Left cardiac atrium (tissue), 4 donors: ENCODE measurements around the gene TMEM82. TPM values are rescaled to one million over a fixed set of nuclear protein-coding genes. Genes with fewer than 3 reads are reported as not detected.

ENCODE experiments used
- ATAC-seq, 2 donors: fragments of 200-7000 bp; cut with Tn5 transposase; one replicate each; pipeline ENCODE4 v1.9.1; 2020; ENCODE audit warnings: mild to moderate bottlenecking in 2 of 2, moderate library complexity in 2 of 2
- DNase-seq: peaks from one replicate; pipeline ENCODE4 v3.0.0-alpha.2; 2020
- intact Hi-C, 2 donors: fragments of 100-400 bp; cut with DNase I; formaldehyde crosslinking; loops; one replicate each; pipeline versions ENCODE4 v1.14.1 to v1.15.1; 2022 to 2023
- total RNA-seq, 2 donors: library from RNA; stranded (reverse); fragmentation: NEBNext Ultra II Directional; extraction: Animal tissue kit (Norgen Biotek cat#: 25700); gene quantifications; one replicate each; pipeline ENCODE4 v1.2.1, GENCODE V29; 2021
- donor health status: DM: no; HTN: yes; CAD: no.
- donor health status: DM: no; HTN: yes; CAD: no; lungs with severe emphysema.
- donor health status: DM: yes; HTN: yes; CAD: no.
- donor health status: Dilated cardiomyopathy.

The TMEM82 gene
- total RNA-seq, 2 donors from 2014 or later, result not detected

DNA sequence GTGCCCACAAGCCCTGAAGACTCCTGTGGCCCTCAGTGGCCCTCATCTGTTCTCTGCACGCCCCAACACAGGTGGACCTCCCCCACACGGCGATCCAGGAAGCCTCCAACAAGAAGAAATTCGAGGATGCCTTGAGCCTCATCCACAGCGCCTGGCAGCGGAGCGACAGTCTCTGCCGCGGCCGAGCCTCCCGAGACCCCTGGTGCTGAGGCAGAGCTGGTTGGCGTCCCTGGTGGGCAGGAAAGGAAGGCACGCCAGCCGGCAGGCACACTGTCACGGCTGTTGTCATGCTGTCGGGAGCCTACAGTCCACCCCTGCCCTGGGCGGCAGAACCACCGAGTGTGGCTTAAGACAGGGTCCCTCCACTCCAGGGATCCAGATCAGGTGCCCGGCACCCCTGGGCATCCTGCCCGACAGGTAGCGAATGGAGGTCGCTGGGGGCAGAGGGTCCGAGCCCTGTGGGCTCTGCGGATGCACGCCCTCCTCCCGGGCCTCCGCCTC, 8.5 kb upstream of the TMEM82 start:
- DNase-seq, result no peak
- intact Hi-C loops, result no loop called here
- no peak for ATAC-seq

DNA sequence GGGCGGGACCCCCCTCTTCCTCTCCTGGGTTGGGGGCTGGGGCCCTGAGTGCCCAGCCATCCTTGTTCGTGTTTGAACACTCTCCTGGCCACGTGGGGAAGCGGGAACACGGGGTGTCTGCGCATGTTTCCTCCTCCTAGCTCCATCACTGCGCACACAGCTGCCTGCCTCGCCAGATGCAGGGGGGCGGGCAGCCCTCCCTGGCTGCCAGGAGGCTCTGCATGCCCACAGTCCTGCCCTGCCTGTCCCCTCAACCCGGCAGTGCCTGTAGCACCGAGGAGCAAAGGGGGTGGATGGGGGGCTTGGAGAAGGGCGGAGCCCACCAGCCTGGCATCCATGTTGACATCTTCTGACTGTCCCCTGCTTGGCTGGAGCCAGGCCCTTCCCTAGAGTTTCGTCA, 8.0 kb upstream of the TMEM82 start:
- no peak for DNase-seq
- ATAC-seq, result no peak
- intact Hi-C loops, result no loop called here

DNA sequence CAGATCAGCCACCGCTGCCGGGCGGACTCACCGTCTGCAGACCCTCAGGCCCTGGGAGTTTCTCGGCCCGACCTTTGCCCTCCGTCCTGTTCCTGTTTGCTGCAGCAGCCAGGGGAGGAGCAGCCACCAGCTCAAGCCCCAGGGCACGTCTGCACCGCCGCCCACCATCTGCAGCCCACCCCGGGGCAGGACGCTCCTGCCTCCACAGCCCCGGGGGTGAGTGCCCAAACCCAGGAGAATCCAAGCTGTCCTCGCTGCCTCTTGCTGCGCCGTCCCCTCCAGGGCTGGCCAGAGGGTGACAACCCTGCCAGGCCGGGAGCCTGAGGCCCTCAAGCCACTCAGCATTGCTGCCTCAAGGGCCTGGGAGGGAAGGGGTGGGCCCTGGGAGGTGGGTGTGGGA, 7.4 kb upstream of the TMEM82 start:
- ATAC-seq, result no peak
- no peak for DNase-seq
- intact Hi-C loops, result no loop called here

DNA sequence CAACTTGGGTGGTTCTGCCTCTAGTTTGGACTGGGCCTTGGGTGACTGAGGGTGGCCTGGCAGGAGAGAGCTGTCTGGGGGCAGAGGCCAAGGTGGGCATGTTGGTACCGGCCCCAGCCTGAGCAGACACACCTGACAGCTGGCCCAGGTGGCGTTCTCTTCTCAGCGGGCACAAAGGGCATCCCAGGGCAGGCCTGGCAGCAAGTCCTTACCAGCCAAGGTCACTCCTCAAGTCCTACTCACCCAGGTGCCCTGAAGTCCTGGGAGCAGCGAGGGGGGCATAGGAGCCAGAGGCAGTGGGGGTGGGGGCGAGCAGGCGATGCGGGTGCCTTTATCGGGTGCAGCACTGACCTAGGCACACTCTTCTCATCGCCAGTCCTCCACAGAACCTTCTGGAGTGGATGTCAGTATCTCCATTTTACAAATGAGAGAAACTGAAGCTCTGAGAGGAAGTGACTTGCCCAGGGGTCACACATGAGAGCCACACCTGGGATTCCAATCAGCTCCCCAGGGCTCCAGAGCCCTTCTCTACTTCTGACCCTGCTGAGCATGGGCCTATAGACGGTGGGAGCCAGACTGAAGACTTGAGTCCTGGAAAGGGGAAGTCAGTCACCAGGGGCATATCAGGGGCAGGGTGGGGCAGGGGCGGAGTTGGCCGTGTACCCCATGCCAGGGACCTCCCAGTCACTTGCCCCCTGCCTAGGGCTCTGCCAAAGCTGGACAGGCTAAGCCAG, 6.8 kb upstream of the TMEM82 start:
- intact Hi-C loops, result no loop called here
- no peak for DNase-seq
- no peak for ATAC-seq

DNA sequence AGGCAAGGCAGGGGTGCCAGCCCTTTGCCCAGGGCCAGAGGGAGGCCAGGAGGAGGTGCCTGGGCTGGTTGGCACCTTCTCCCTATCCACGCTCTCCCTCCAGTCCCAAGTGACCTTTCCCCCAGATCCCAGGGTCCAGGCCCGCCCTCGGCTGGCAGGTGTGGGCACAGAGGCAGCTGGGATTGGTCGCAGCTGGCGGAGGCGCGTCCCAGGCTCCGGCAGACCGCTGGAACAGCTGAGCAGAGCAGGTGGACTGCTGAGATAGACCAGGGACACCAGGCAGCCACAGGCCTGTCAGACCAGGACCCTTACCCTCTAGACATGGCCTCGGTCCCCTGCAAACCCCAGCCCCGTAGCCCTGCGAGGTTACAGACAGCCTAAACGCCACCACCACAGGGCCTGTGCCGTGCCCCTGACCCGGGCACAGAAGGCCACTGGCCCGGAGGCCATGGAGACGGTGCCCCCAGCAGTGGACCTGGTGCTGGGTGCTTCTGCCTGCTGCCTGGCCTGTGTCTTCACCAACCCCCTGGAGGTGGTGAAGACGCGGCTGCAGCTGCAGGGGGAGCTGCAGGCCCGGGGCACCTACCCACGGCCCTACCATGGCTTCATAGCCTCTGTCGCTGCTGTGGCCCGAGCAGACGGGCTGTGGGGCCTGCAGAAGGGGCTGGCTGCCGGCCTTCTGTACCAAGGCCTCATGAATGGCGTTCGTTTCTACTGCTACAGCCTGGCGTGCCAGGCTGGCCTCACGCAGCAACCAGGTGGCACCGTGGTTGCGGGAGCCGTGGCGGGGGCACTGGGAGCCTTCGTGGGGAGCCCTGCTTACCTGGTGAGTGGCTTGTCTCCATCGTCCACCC, 6.0 kb upstream of the TMEM82 start, which contains the start of gene SLC25A34:
SLC25A34 (plus strand) TSS at position 221 of the 854 bp plus-strand sequence; CDS start at position 449, 228 bp downstream.
- peak; percentile 67 for DNase-seq
- ATAC-seq, result peak; percentile 69 to 81
- intact Hi-C loops, result no loop called here

DNA sequence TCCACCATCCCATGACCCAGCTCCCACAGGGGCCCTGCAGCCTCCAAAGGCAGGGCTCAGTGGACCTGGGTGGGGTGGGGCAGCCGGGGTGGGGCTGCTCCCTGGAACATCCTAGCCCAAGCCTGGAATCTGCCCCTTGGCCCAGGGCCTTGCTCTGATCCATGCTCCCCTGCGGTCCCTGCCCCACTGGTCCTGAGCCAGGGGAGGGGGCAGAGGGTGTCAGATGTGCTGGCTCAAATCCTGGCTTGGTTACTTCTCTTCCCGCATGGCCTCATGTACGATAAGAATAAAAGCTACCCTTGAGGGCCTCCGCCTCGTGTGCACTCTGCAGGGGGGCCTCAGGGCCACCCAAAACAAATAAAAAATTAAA, 5.4 kb upstream of the TMEM82 start:
- peak; percentile 1 to 4 for ATAC-seq

DNA sequence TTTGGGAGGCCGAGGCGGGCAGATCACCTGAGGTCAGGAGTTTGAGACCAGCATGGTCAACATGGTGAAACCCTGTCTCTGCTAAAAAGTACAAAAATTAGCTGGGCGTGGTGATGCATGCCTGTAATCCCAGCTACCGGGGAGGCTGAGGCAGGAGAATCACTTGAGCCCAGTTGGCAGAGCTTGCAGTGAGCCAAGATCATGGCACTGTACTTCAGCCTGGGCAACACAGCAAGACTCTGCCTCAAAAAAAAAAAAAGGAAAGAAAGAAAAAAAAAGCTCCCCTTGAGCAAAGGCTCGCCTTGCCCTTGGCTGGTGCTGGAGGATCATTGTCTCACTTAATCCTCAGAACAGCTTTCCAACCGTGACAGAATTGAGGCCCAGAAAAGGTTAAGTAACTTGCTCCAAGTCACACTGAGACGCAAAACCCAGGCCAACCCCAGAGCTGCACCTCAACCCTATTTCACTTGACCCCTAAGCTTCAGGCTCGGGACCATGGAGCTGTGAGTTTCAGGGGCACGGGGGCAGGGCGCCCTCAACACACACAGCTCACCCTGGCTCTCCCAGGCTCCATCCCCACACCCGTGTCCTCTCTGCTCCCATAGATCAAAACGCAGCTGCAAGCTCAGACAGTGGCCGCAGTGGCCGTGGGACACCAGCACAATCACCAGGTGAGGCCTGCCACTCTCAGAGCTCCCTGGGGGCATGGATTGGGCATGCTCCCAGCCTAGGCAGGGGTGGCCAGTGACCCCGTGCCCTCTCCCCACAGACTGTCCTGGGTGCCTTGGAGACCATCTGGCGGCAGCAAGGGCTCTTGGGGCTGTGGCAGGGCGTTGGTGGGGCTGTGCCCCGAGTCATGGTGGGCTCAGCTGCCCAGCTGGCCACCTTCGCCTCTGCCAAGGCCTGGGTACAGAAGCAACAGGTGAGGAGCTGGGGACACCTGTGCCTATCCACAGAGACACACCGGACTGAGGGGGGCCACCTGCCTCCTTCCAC, 4.7 kb upstream of the TMEM82 start:
- ATAC-seq, result no peak
- intact Hi-C loops, result no loop called here

More for the DNA sequence above, 5.4 kb upstream of the TMEM82 start:
- intact Hi-C loops, result no loop called here
- no peak for DNase-seq

DNA sequence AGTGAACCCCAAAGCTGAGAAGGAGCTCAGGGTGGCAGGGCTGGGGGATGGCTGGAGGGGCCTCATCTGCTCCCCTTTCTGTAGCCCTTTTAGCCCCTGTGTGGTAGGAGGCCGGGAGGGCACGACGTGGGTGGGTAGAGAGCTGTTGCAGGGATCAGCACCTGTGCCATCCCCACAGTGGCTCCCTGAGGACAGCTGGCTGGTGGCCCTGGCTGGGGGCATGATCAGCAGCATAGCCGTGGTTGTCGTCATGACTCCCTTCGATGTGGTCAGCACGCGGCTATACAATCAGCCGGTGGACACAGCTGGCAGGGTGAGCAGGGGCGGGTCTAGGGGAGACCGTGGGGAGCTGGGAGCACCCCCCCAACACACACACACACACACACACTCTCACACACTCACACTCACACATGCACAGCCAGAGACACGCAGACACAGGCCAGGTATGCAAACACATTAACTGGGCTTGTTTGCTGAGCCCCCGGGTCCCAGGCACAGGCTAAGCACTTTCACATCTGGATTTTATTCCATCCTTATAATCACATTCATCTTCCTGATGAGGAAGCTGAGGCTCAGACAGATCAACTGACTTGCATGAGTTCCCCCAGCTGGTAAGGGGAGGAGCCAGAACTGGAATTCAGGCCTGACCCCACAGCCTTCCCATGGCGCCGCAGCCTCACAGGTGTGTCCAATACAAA, 3.7 kb upstream of the TMEM82 start:
- intact Hi-C loops, result no loop called here
- DNase-seq (no peak), ATAC-seq (no peak)

More for the DNA sequence above, 4.7 kb upstream of the TMEM82 start:
- DNase-seq, result no peak

DNA sequence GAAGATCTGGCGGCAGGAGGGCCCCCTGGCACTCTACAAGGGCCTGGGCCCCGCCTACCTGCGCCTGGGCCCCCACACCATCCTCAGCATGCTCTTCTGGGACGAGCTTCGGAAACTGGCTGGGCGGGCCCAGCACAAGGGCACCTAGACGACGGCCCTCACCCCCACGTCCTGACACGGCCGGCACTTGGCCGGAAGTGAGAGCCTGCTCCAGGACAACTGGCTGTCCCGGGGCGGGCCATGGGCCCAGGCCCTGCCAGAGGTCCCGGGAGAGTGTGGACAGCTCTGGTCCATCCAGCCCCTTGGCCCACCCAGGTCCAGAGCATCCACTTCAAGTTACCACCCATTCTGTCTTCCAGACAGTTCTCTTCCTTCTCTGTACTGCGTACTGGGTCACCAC, 3.0 kb upstream of the TMEM82 start:
- DNase-seq (no peak), ATAC-seq (no peak)
- intact Hi-C loops, result no loop called here

DNA sequence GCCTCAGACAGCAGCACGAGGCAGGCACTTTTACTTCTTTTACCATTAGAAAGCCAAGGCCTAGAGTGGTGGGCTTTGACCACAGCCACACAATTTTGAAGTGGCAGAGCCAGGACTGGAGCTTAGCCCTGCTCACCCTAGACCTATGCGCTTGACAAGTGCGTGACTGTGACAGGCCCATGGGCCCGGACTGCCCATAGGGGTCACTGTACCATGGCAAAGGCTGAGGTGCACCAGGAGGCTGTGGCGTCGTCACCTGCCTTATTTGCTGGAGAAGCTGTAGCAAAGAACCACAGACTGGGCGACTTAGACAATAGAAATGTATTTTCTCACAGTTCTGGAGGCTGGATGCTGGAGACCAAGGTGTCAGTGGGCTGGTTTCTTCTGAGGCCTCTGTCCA, 2.6 kb upstream of the TMEM82 start:
- ATAC-seq (no peak), DNase-seq (no peak)
- intact Hi-C loops, result loop anchor here (2.0 to 10.0 kb wide), 2 partner anchors 145 kb away; no protein-coding TSS in a partner anchor

DNA sequence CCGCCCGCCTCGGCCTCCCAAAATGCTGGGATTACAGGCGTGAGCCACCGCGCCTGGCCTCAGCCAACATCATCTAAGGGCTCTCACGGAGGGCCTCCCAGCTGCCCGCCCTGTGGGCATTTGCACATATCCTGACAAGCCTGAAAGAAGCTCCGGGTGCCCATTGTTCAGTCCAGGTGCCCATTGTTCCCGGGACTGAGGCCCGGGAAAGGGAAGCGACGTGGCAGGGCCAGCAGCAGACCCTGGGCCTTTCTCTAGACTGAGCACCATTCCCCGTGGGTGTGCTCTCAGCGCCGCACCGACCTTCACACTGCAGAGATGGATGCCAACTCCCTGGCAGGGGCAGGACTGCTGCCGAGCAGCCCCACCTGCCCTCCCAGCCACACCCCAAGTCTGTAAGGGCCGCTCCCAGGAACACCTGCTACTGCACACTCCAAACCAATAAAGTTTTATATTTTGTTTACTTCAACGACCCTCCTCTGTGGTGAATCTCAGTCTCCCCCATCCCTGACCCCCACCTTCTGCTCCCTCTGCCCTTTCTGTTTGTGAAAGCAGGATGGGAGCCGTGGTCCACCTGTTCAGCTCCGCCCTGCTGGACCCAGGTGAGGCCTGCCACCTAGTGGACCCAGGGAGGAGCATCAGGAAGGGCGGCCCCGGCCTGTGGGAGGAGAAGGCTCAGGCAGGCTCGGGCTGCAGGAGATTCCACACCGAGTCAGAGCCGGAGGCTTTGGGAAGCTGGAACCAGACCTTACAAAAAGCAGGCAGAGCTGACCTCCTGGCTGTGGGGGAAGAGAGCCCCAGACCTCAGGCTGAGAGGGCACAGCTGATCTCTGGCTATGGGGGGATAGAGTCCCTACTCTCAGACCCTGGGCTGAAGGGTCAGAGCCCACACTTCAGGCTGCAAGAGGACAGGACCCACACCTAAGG, 1.1 kb upstream of the TMEM82 start:
- intact Hi-C loops, result loop anchor here (2.0 to 10.0 kb wide), 2 partner anchors 146 kb away; no protein-coding TSS in a partner anchor
- peak; percentile 80 to 82 for ATAC-seq
- peak; percentile 80 for DNase-seq

DNA sequence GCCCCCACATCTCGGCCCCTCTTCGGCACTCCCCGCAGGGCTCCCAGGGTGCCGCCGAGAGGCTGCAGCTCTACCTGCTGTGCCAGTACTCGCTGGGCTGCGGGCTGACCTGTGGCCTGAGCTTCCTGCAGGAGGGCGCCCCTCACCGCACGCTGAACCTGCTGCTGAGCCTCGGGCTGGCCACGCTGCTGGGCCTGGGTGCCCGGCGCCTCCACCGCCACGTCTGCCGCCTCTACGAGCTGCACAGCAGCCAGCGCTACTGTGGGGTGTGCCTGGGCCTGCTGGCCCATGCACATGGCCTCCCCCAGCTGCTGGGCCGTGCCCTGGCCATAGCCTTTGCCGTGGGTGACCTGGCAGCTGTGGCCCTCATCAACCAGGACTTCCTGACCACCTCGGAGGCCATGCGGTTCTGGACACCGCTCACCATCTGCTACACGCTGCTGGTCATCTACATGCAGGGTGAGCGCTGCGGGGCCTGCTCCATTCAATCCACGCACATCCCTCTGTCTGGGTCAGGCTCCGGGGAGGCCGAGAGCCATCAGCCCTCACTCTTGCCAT, 1.9 kb downstream of the TMEM82 start:
- ATAC-seq, result no peak
- intact Hi-C loops, result loop anchor here in 1 of 2 donors (10.0 kb wide), 1 partner anchor 149 kb away; no protein-coding TSS in a partner anchor
- no peak for DNase-seq

DNA sequence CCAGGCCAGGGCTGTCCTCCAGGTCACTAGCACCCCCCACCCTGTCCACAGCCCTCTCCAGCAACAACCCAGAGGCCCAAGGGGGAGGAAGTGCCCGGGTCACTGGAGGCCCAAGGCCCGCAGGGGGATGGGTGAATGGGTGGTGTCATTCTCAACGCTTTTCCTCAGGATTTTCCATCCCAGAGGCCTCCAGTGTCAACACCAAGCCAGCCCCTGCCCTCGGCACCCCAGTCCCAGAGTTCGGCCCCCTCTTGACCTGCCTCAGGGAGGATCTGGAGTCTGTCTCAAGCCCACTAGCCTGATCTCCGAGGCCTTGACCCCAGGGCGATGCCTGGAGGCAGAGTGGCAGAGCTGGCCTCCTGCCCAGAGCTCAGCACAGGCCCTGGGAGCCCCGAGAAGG, 5.1 kb downstream of the TMEM82 start:
- DNase-seq (no peak), ATAC-seq (no peak)
- intact Hi-C loops, result loop anchor here in 1 of 2 donors (10.0 kb wide), 1 partner anchor 153 kb away; no protein-coding TSS in a partner anchor

DNA sequence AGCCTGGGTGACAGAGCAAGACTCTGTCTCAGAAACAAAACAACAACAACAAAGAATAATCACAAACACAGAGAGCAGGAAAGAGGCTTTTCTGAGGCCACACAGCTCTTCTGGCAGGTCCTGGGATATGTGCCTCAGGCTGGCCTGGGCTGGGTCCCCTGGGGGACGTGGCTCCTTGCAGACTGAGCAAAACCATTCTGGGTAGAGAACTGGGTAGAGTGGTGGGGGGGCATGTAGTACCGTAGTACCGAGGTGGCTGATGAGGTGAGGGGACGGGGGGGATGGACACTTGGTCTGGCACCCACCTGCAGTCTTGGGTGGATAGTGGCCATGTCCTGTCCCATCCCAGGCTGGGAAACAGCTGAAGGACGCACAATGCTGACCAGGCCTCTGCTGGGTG, 6.0 kb downstream of the TMEM82 start:
- ATAC-seq, result no peak
- DNase-seq, result no peak
- intact Hi-C loops, result loop anchor here in 1 of 2 donors (10.0 kb wide), 1 partner anchor 153 kb away; no protein-coding TSS in a partner anchor

DNA sequence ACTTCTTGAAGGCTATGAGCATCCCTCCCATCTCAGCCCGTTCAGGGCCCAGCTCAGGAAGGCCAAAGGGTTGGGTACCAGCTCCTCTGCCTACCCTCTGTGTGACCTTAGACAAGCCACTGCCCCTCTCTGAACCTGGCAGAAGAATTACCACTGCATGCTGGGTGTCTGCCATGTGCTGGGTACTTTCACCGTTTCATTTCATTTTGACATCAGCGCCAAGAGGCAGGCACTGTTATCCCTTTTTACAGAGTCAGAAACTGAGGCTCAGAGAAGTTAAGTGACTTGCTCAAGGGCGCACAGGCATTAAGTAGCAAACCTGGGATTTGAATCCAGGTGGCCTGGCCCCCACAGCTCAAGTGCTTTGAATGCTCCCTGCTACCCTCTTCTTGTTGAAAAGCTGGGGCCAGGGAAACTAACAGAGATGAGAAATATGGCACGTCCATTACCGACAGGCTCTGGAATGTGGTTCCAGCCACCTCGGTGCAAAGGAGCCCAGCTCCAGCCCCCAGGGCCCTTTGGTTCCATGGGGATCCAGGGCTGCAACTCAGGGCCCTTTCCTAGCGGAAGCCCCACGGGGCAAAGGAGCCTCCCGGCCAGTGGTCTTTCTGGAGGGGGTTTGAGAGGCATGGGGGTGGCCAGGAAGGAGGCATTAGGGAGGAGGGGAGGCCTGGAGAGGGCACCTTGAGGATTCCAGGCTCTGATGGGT, 6.5 kb downstream of the TMEM82 start:
- ATAC-seq, result no peak

More for the DNA sequence above, 6.5 kb downstream of the TMEM82 start:
- intact Hi-C loops, result loop anchor here in 1 of 2 donors (10.0 kb wide), 1 partner anchor 154 kb away; no protein-coding TSS in a partner anchor
- no peak for DNase-seq
